HepG2 (cell line): ENCODE data around the gene SPRN. TPM values are rescaled to one million over a fixed set of nuclear protein-coding genes. Genes with fewer than 3 reads are reported as not detected.

ENCODE experiments used
- ASH2L ChIP-seq: fragments of 300-600, 200-600 bp; sonication (generic); IDR thresholded peaks from 2 replicates; pipeline ENCODE4 v1.7.0; 2017; ENCODE audit warnings: low read depth, mild to moderate bottlenecking, moderate library complexity, mixed read lengths, low read length; ENCODE audit not compliant: insufficient read length
- ELF1 ChIP-seq: sonication (generic); formaldehyde crosslinking; IDR thresholded peaks from 2 replicates; pipeline ENCODE4 v1.4.0; 2020; ENCODE audit warnings: missing genetic modification reagents
- FOXK1 ChIP-seq: sonication (generic); formaldehyde crosslinking; IDR thresholded peaks from 2 replicates; pipeline ENCODE4 v1.4.0; 2020; ENCODE audit warnings: low read depth, missing genetic modification reagents, borderline replicate concordance
- HMGA1 ChIP-seq: sonication (generic); formaldehyde crosslinking; conservative IDR thresholded peaks from 2 replicates; pipeline ENCODE4 v1.4.0; 2020; ENCODE audit warnings: missing genetic modification reagents
- KAT7 ChIP-seq: IDR thresholded peaks from 2 replicates; pipeline ENCODE4 v1.6.1; 2018; ENCODE audit warnings: borderline replicate concordance, missing compliant biosample characterization
- MYNN ChIP-seq: sonication (generic); formaldehyde crosslinking; IDR thresholded peaks from 2 replicates; pipeline ENCODE4 v1.4.0; 2020; ENCODE audit warnings: mild to moderate bottlenecking, low read depth, missing genetic modification reagents
- NONO ChIP-seq, 2 experiments: fragments of 450-650 bp in 1 of 2; sonication (generic) in 1 of 2; formaldehyde crosslinking in 1 of 2; IDR thresholded peaks in 1 of 2; conservative IDR thresholded peaks in 1 of 2; 2 replicates each; pipeline versions ENCODE4 v1.6.1 to v1.8.0; 2017 to 2022; ENCODE audit warnings: mild to moderate bottlenecking in 1 of 2, missing genetic modification reagents in 1 of 2, moderate library complexity in 1 of 2
- PAWR ChIP-seq: sonication (generic); formaldehyde crosslinking; IDR thresholded peaks from 2 replicates; pipeline ENCODE4 v1.4.0; 2020; ENCODE audit warnings: missing genetic modification reagents, mild to moderate bottlenecking, borderline replicate concordance
- RAD21 ChIP-seq: fragments of 450-650 bp; formaldehyde crosslinking; IDR thresholded peaks from 2 replicates; pipeline ENCODE4 v1.5.0; 2020; ENCODE audit warnings: mild to moderate bottlenecking
- RBFOX2 ChIP-seq: fragments of 200-400 bp; formaldehyde crosslinking; IDR thresholded peaks from 2 replicates; pipeline ENCODE4 v1.6.1; 2017; ENCODE audit warnings: low read depth, mild to moderate bottlenecking, low read length
- REPIN1 ChIP-seq: sonication (generic); formaldehyde crosslinking; IDR thresholded peaks from 2 replicates; pipeline ENCODE4 v1.8.0; 2022; ENCODE audit warnings: missing genetic modification reagents, low read depth, mild to moderate bottlenecking, borderline replicate concordance
- SMARCC2 ChIP-seq: fragments of 450-650 bp; IDR thresholded peaks from 2 replicates; pipeline ENCODE4 v1.6.1; 2017; ENCODE audit warnings: antibody characterized with exemption, mild to moderate bottlenecking
- TARDBP ChIP-seq: sonication (generic); formaldehyde crosslinking; IDR thresholded peaks from 2 replicates; pipeline ENCODE4 v1.8.0; 2022; ENCODE audit warnings: mild to moderate bottlenecking, missing genetic modification reagents
- ZNF180 ChIP-seq: sonication (generic); formaldehyde crosslinking; IDR thresholded peaks from 2 replicates; pipeline ENCODE4 v1.4.0; 2020; ENCODE audit warnings: low read depth, missing genetic modification reagents, borderline replicate concordance
- ZNF530 ChIP-seq: sonication (generic); formaldehyde crosslinking; IDR thresholded peaks from 2 replicates; pipeline ENCODE4 v1.5.0; 2020; ENCODE audit warnings: low read depth, mild to moderate bottlenecking, missing genetic modification reagents
- ZNF552 ChIP-seq: sonication (generic); formaldehyde crosslinking; IDR thresholded peaks from 2 replicates; pipeline ENCODE4 v1.9.0; 2022; ENCODE audit warnings: missing genetic modification reagents, mild to moderate bottlenecking, borderline replicate concordance
- ZNF572 ChIP-seq: sonication (generic); formaldehyde crosslinking; IDR thresholded peaks from 2 replicates; pipeline ENCODE4 v1.5.1; 2020; ENCODE audit warnings: mild to moderate bottlenecking, missing genetic modification reagents
- polyA plus RNA-seq, 8 experiments: library from polyadenylated mRNA; depleted of rRNA in 3 of 8; stranded (reverse) in 7 of 8; unstranded in 1 of 8; fragments of >200 nt; fragmentation: Illumina TruSeq in 4 of 8; extraction: Trizol in 4 of 8; gene quantifications; 2 replicates each; pipeline versions ENCODE4 v1.2.1 to v1.2.3, GENCODE V29; 2011 to 2016; ENCODE audit warnings: low read depth in 4 of 8, missing spikeins in 1 of 8, mixed read lengths in 1 of 8; ENCODE audit not compliant: insufficient read depth in 1 of 8
- total RNA-seq, 5 experiments: library from RNA; depleted of rRNA; stranded (reverse); fragments of >200 nt; fragmentation: Illumina TruSeq; extraction: Trizol; gene quantifications; 2 replicates each; pipeline ENCODE4 v1.2.3, GENCODE V29; 2016; ENCODE audit warnings: low read depth in 1 of 5
- TF ChIP-seq, protein P1 (sequence below): sonication (generic); formaldehyde crosslinking; IDR thresholded peaks from 2 replicates; pipeline ENCODE4 v1.9.0; 2021; ENCODE audit warnings: missing genetic modification reagents, mild to moderate bottlenecking, borderline replicate concordance
- TF ChIP-seq, protein P2 (sequence below): sonication (generic); formaldehyde crosslinking; IDR thresholded peaks from 2 replicates; pipeline ENCODE4 v1.5.0; 2020; ENCODE audit warnings: missing genetic modification reagents
- TF ChIP-seq, protein P3 (sequence below): sonication (generic); formaldehyde crosslinking; IDR thresholded peaks from 2 replicates; pipeline ENCODE4 v1.4.0; 2020; ENCODE audit warnings: low read depth, missing genetic modification reagents
- TF ChIP-seq, protein P4 (sequence below): sonication (generic); formaldehyde crosslinking; conservative IDR thresholded peaks from 2 replicates; pipeline ENCODE4 v1.8.1; 2023; ENCODE audit warnings: missing genetic modification reagents

SPRN gene
- total and polyA plus RNA-seq, 2 of the 13 experiments (the other 11 are each of a cell fraction or from before 2014, with no cell fraction given): not detected

DNA sequence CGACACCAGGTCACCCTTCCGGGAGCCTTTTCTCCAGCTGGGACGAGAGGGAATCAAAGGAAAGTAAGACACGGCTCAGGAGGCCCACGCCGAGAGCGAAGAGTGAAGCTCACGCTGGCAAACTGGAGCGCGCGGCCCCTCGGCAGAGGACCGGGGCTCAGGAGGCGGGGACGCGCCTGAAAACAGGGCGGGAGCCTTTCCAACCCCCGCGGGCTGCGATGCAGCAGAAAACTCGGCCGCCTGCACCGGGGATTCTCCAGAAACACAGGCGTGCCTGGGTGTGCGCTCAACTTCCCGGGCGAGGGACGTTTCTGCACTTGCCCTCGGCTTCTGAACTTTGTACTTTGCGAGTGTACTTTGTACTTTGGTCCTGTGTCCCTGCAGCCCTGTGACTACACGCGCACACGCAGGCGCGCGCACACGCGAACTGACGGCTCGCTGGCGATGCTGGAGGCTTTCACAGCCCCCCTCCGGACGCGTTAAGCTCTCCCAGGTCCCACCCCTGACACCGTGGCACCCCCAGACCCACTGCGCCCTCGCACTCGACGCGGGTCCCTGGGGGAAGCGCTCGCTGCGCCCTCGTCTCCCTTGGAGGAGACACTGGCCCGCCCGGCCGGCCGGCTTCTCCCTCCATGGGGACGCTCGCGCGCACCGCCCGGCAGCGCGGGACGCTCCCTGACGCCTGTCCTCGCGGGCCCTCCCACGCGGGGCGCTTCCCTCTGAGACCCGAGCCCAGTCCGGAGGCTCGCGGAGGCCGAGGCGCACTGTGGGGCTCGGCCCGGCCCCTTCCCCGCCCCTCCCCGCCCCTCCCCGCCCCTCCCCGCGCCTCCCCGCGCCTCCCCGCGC, 46.0 kb downstream of the SPRN start (continued):
- TF ChIP-seq ZNF572 (CRISPR knock-in tag) (no peak), ZNF530 (no peak), SMARCC2 (no peak), PAWR (CRISPR knock-in tag) (no peak), RAD21 (CRISPR knock-in tag) (no peak), ZNF552 (no peak), RBFOX2 (peak; percentile 90), FOXK1 (CRISPR knock-in tag) (0 out of 2 replicates have a peak, but pooled peaks have one; percentile 50), TARDBP (CRISPR knock-in tag) (no peak; the same call in 1 of the 2 replicates), REPIN1 (CRISPR knock-in tag) (peak; percentile 63), ELF1 (CRISPR knock-in tag) (peak; percentile 26; the same call in 1 of the 2 replicates), MYNN (CRISPR knock-in tag) (no peak), ASH2L (peak; percentile 55), HMGA1 (no peak), NONO (IDR thresholded peaks at IDR 0.05) (no peak), NONO (CRISPR knock-in tag; conservative IDR thresholded peaks at IDR 0.05) (peak; percentile 72; the same call in 1 of the 2 replicates), KAT7 (CRISPR knock-in tag) (peak; percentile 72; the same call in 1 of the 2 replicates), ZNF180 (CRISPR knock-in tag) (no peak)
- TF ChIP-seq, protein P1, sequence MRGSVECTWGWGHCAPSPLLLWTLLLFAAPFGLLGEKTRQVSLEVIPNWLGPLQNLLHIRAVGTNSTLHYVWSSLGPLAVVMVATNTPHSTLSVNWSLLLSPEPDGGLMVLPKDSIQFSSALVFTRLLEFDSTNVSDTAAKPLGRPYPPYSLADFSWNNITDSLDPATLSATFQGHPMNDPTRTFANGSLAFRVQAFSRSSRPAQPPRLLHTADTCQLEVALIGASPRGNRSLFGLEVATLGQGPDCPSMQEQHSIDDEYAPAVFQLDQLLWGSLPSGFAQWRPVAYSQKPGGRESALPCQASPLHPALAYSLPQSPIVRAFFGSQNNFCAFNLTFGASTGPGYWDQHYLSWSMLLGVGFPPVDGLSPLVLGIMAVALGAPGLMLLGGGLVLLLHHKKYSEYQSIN (CRISPR knock-in tag): no peak
- TF ChIP-seq, protein P2, sequence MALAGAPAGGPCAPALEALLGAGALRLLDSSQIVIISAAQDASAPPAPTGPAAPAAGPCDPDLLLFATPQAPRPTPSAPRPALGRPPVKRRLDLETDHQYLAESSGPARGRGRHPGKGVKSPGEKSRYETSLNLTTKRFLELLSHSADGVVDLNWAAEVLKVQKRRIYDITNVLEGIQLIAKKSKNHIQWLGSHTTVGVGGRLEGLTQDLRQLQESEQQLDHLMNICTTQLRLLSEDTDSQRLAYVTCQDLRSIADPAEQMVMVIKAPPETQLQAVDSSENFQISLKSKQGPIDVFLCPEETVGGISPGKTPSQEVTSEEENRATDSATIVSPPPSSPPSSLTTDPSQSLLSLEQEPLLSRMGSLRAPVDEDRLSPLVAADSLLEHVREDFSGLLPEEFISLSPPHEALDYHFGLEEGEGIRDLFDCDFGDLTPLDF: peak; percentile 31; the same call in 1 of the 2 replicates
- TF ChIP-seq, protein P3, sequence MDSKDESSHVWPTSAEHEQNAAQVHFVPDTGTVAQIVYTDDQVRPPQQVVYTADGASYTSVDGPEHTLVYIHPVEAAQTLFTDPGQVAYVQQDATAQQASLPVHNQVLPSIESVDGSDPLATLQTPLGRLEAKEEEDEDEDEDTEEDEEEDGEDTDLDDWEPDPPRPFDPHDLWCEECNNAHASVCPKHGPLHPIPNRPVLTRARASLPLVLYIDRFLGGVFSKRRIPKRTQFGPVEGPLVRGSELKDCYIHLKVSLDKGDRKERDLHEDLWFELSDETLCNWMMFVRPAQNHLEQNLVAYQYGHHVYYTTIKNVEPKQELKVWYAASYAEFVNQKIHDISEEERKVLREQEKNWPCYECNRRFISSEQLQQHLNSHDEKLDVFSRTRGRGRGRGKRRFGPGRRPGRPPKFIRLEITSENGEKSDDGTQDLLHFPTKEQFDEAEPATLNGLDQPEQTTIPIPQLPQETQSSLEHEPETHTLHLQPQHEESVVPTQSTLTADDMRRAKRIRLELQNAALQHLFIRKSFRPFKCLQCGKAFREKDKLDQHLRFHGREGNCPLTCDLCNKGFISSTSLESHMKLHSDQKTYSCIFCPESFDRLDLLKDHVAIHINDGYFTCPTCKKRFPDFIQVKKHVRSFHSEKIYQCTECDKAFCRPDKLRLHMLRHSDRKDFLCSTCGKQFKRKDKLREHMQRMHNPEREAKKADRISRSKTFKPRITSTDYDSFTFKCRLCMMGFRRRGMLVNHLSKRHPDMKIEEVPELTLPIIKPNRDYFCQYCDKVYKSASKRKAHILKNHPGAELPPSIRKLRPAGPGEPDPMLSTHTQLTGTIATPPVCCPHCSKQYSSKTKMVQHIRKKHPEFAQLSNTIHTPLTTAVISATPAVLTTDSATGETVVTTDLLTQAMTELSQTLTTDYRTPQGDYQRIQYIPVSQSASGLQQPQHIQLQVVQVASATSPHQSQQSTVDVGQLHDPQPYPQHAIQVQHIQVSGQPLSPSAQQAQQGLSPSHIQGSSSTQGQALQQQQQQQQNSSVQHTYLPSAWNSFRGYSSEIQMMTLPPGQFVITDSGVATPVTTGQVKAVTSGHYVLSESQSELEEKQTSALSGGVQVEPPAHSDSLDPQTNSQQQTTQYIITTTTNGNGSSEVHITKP (CRISPR knock-in tag): no peak
- TF ChIP-seq, protein P4, sequence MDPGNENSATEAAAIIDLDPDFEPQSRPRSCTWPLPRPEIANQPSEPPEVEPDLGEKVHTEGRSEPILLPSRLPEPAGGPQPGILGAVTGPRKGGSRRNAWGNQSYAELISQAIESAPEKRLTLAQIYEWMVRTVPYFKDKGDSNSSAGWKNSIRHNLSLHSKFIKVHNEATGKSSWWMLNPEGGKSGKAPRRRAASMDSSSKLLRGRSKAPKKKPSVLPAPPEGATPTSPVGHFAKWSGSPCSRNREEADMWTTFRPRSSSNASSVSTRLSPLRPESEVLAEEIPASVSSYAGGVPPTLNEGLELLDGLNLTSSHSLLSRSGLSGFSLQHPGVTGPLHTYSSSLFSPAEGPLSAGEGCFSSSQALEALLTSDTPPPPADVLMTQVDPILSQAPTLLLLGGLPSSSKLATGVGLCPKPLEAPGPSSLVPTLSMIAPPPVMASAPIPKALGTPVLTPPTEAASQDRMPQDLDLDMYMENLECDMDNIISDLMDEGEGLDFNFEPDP (CRISPR knock-in tag): no peak
